GM18526 (cell line): ENCODE measurements around the gene SNX24.

Experiments used
- POLR2A ChIP-seq: IDR thresholded peaks from 3 replicates; pipeline ENCODE4 v1.6.1; 2011; ENCODE audit not compliant: insufficient read length; ENCODE audit errors: extremely low read depth

The SNX24 gene

GRCh38 chr5:123051206-123051605 is 205.8 kb downstream of the SNX24 start:
- TF ChIP-seq POLR2A = no peak
